ENCODE results near the gene IFIT1B.
"Not testable (repeated sequence)": the region's sequence is repeated elsewhere in the genome, so short reads cannot be mapped to it uniquely, and the experiment has no call there.

DNA sequence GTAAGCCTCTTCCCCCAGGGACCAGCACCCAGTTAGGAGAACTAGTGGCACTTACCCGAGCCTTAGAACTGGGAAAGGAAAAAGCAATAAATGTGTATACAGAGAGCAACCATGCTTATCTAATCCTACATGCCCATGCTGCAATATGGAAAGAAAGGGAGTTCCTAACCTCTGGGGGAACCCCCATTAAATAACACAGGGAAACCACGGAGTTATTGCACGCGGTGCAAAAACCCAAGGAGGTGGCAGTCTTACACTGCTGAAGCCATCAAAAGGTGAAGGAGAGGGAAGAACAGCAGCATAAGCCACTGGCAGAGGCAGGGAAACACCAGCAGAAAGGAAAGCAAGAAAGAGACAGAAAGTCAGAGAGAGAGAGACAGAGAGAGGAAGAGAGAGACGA lies 32.7 kb downstream of the IFIT1B start:
- TF ChIP-seq, protein P1, sequence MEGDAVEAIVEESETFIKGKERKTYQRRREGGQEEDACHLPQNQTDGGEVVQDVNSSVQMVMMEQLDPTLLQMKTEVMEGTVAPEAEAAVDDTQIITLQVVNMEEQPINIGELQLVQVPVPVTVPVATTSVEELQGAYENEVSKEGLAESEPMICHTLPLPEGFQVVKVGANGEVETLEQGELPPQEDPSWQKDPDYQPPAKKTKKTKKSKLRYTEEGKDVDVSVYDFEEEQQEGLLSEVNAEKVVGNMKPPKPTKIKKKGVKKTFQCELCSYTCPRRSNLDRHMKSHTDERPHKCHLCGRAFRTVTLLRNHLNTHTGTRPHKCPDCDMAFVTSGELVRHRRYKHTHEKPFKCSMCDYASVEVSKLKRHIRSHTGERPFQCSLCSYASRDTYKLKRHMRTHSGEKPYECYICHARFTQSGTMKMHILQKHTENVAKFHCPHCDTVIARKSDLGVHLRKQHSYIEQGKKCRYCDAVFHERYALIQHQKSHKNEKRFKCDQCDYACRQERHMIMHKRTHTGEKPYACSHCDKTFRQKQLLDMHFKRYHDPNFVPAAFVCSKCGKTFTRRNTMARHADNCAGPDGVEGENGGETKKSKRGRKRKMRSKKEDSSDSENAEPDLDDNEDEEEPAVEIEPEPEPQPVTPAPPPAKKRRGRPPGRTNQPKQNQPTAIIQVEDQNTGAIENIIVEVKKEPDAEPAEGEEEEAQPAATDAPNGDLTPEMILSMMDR (IDR thresholded peaks at IDR 0.05; ENCODE audit: low read depth, low read length): not testable (repeated sequence)
- TF ChIP-seq EZH2phosphoT487 (IDR thresholded peaks at IDR 0.05; ENCODE audit: low read depth): not testable (repeated sequence)
